K562 (cell line): ENCODE measurements around the gene CENPO. TPM values are rescaled to one million over a fixed set of nuclear protein-coding genes. Genes with fewer than 3 reads are reported as not detected.

Experiments used
- ATAC-seq: fragments of 200-7000 bp; cut with Tn5 transposase; 3 replicates; pipeline ENCODE4 v1.9.1; 2020; ENCODE audit warnings: moderate library complexity
- BruUV-seq: library from RNA; stranded (reverse); fragments of 400-500 nt; replicated peaks from 2 replicates; lab custom pipeline; 2021; lab: Mats Ljungman, UMichigan
- CTCF ChIA-PET: fragments of 300-600 bp; formaldehyde crosslinking; extraction: SDS; loops from one replicate; lab custom pipeline; 2021; ENCODE audit warnings: low intra/inter-chr PET ratio; lab: Yijun Ruan, JAX
- POLR2A ChIA-PET: fragments of 300-600, 350-650 bp; sonication (Branson Sonifier 250); formaldehyde crosslinking; extraction: SDS; loops from one replicate; lab custom pipeline; 2021; ENCODE audit warnings: antibody characterized with exemption, inconsistent platforms; lab: Yijun Ruan, JAX
- DNase-seq, 4 experiments: peaks; one replicate each; pipeline versions ENCODE4 v3.0.0 to v3.0.0-alpha.2; 2011 to 2018; ENCODE audit warnings: low spot score in 3 of 4, mixed read lengths in 3 of 4; ENCODE audit errors: extremely low read depth in 1 of 4
- FAIRE-seq: peaks from 2 replicates; lab custom pipeline; 2011; peaks lifted over from hg19 to GRCh38; lab: Jason Lieb, UNC
- H2AFZ ChIP-seq: 2 replicates; pipeline ENCODE4 v1.6.0; 2011; ENCODE audit warnings: low read depth, low read length, control low read depth, inconsistent platforms
- H3K27ac ChIP-seq: fragments of 200-600 bp; 3 replicates; pipeline ENCODE4 v1.8.0; 2011; ENCODE audit warnings: low read depth, mild to moderate bottlenecking, control low read depth, inconsistent platforms, low read length, moderate library complexity, mixed read lengths; ENCODE audit errors: extremely low read depth
- H3K27me3 ChIP-seq, 2 experiments: fragments of 300-600 bp in 1 of 2; 2 replicates in 1 of 2; 3 replicates in 1 of 2; pipeline versions ENCODE4 v1.6.0 to v1.8.0; 2011; ENCODE audit warnings: inconsistent platforms in 2 of 2, low read length in 2 of 2, mild to moderate bottlenecking in 1 of 2, mixed read lengths in 1 of 2, moderate library complexity in 1 of 2; ENCODE audit not compliant: control insufficient read depth in 2 of 2, insufficient read depth in 2 of 2
- H3K36me3 ChIP-seq: fragments of 300-600 bp; 3 replicates; pipeline ENCODE4 v1.8.0; 2011; ENCODE audit warnings: mild to moderate bottlenecking, low read length, inconsistent platforms; ENCODE audit not compliant: control insufficient read depth, insufficient read depth
- H3K4me1 ChIP-seq, 2 experiments: fragments of 200-600 bp in 1 of 2; replicated peaks in 1 of 2; 2 replicates in 1 of 2; 3 replicates in 1 of 2; pipeline versions ENCODE4 v1.5.1 to v1.8.0; 2011; ENCODE audit warnings: inconsistent platforms in 2 of 2, low read length in 2 of 2, mild to moderate bottlenecking in 1 of 2, mixed read lengths in 1 of 2, moderate library complexity in 1 of 2; ENCODE audit not compliant: control insufficient read depth in 2 of 2, insufficient read depth in 2 of 2
- H3K4me2 ChIP-seq: 2 replicates; pipeline ENCODE4 v1.6.1; 2011; ENCODE audit warnings: low read length, control low read depth, inconsistent platforms, mixed read lengths; ENCODE audit not compliant: insufficient read depth
- H3K4me3 ChIP-seq: fragments of 200-600 bp; sonication (generic), shearing (Covaris generic); 2 replicates; pipeline ENCODE4 v1.5.1; 2016; ENCODE audit warnings: control low read depth, inconsistent platforms
- H3K79me2 ChIP-seq: fragments of 200-600 bp; 3 replicates; pipeline ENCODE4 v1.8.0; 2011; ENCODE audit warnings: low read length, inconsistent platforms; ENCODE audit not compliant: control insufficient read depth, insufficient read depth
- H3K9ac ChIP-seq, 2 experiments: 2 replicates each; pipeline versions ENCODE4 v1.6.0 to v1.6.1; 2011; ENCODE audit warnings: low read depth in 2 of 2, low read length in 2 of 2, control low read depth in 1 of 2, inconsistent platforms in 1 of 2, mild to moderate bottlenecking in 1 of 2, mixed read lengths in 1 of 2; ENCODE audit not compliant: insufficient read depth in 1 of 2
- H3K9me1 ChIP-seq: one replicate; pipeline ENCODE4 v1.6.0; 2011; ENCODE audit warnings: inconsistent platforms, mild to moderate bottlenecking, low read length, moderate library complexity; ENCODE audit not compliant: control insufficient read depth, insufficient read depth
- H3K9me3 ChIP-seq: replicated peaks from 2 replicates; pipeline ENCODE4 v1.5.1; 2011; ENCODE audit warnings: low read depth, low read length, inconsistent platforms; ENCODE audit not compliant: control insufficient read depth, insufficient read depth
- H4K20me1 ChIP-seq: replicated peaks from 2 replicates; pipeline ENCODE4 v1.6.1; 2011; ENCODE audit warnings: low read length, inconsistent platforms, mixed read lengths; ENCODE audit not compliant: control insufficient read depth, insufficient read depth
- CCNT2 ChIP-seq: IDR thresholded peaks from 2 replicates; pipeline ENCODE4 v1.6.1; 2011; ENCODE audit warnings: borderline replicate concordance, low read depth, mild to moderate bottlenecking, moderate library complexity, mixed read lengths, low read length; ENCODE audit not compliant: insufficient read length; ENCODE audit errors: extremely low read depth
- CHCHD3 ChIP-seq: fragments of 250-450 bp; sonication (Bioruptor Pico); IDR thresholded peaks from 2 replicates; pipeline ENCODE4 v2.1.2; 2022; ENCODE audit warnings: mild to moderate bottlenecking
- DNMT1 ChIP-seq: fragments of 450-650 bp; IDR thresholded peaks from 2 replicates; pipeline ENCODE4 v1.6.1; 2016; ENCODE audit warnings: antibody characterized with exemption, mild to moderate bottlenecking
- HSF4 ChIP-seq: fragments of 250-450 bp; sonication (Bioruptor Pico); IDR thresholded peaks from 2 replicates; pipeline ENCODE4 v2.1.2; 2022; ENCODE audit warnings: mild to moderate bottlenecking, moderate library complexity, borderline replicate concordance
- MCM5 ChIP-seq: fragments of 450-650 bp; IDR thresholded peaks from 2 replicates; pipeline ENCODE4 v1.6.1; 2016; ENCODE audit warnings: low read depth
- MTF1 ChIP-seq: fragments of 250-450 bp; sonication (Bioruptor Pico); IDR thresholded peaks from 2 replicates; pipeline ENCODE4 v1.9.0; 2021; ENCODE audit warnings: moderate library complexity, mild to moderate bottlenecking, inconsistent platforms, borderline replicate concordance
- NCOA6 ChIP-seq: fragments of 450-650 bp; IDR thresholded peaks from 2 replicates; pipeline ENCODE4 v1.6.1; 2017; ENCODE audit warnings: mild to moderate bottlenecking
- NFRKB ChIP-seq: fragments of 450-650 bp; IDR thresholded peaks from 2 replicates; pipeline ENCODE4 v1.6.1; 2016; ENCODE audit warnings: low read depth
- PHB2 ChIP-seq: fragments of 450-650 bp; IDR thresholded peaks from 2 replicates; pipeline ENCODE4 v1.6.1; 2017; ENCODE audit warnings: low read depth
- PPARD ChIP-seq: fragments of 250-450 bp; sonication (Bioruptor Pico); IDR thresholded peaks from 2 replicates; pipeline ENCODE4 v1.8.0; 2022; ENCODE audit warnings: inconsistent platforms, mild to moderate bottlenecking, moderate library complexity
- SAFB2 ChIP-seq: fragments of 200-400 bp; formaldehyde crosslinking; IDR thresholded peaks from 2 replicates; pipeline ENCODE4 v1.6.1; 2018; ENCODE audit warnings: borderline replicate concordance, low read length, low read depth, moderate library complexity; ENCODE audit not compliant: severe bottlenecking
- SMAD4 ChIP-seq: fragments of 250-450 bp; sonication (Bioruptor Pico); conservative IDR thresholded peaks from 2 replicates; pipeline ENCODE4 v1.8.0; 2021; ENCODE audit warnings: inconsistent platforms, mild to moderate bottlenecking, moderate library complexity
- TARDBP ChIP-seq: fragments of 450-650 bp; IDR thresholded peaks from 2 replicates; pipeline ENCODE4 v1.6.1; 2016
- TRIM28 ChIP-seq: fragments of 450-650 bp; IDR thresholded peaks from 2 replicates; pipeline ENCODE4 v1.6.1; 2017
- ZC3H4 ChIP-seq: sonication (generic); formaldehyde crosslinking; IDR thresholded peaks from 2 replicates; pipeline ENCODE4 v1.9.0; 2021; ENCODE audit warnings: missing genetic modification reagents, borderline replicate concordance
- ZNF217 ChIP-seq: sonication (generic); formaldehyde crosslinking; IDR thresholded peaks from 2 replicates; pipeline ENCODE4 v1.8.0; 2022; ENCODE audit warnings: mild to moderate bottlenecking, missing genetic modification reagents
- ZNF232 ChIP-seq: sonication (generic); formaldehyde crosslinking; IDR thresholded peaks from 2 replicates; pipeline ENCODE4 v1.8.0; 2022; ENCODE audit warnings: mild to moderate bottlenecking, missing genetic modification reagents
- ZNF436 ChIP-seq: fragments of 250-450, 450-650 bp; sonication (Bioruptor Pico); formaldehyde crosslinking; IDR thresholded peaks from 2 replicates; pipeline ENCODE4 v1.7.0; 2020; ENCODE audit warnings: mild to moderate bottlenecking
- WGBS: fragments of 100-300 bp; shearing (Covaris generic); methylation state at CpG from one replicate; pipeline ENCODE4 v1.1.6; 2016; ENCODE audit warnings: low coverage, mixed read lengths; ENCODE audit not compliant: insufficient coverage; ENCODE audit errors: missing lambda C conversion rate; 5-methylcytosine and 5-hydroxymethylcytosine counted together
- in situ Hi-C: fragments of 300-500 bp; cut with MboI; formaldehyde crosslinking; loops from 4 replicates; pipeline ENCODE4 v1.15.0; 2018; ENCODE audit warnings: inconsistent platforms, mixed read lengths
- intact Hi-C: fragments of 100-400 bp; cut with micrococcal nuclease; formaldehyde crosslinking; loops from 2 replicates; pipeline ENCODE4 v1.14.2; 2022
- polyA plus RNA-seq, 8 experiments: library from polyadenylated mRNA; depleted of rRNA in 4 of 8; stranded (reverse) in 5 of 8; unstranded in 3 of 8; fragments of >200 nt; fragmentation: Nextera tagmentation in 2 of 8; fragmentation: Illumina TruSeq in 1 of 8; extraction: Ambion mirVana in 2 of 8; extraction: Trizol in 1 of 8; gene quantifications; 2 replicates each; pipeline versions ENCODE4 v1.2.1 to v1.2.3, GENCODE V29; 2011 to 2014; ENCODE audit warnings: inconsistent platforms in 1 of 8, missing spikeins in 1 of 8
- total RNA-seq, 7 experiments: library from RNA; depleted of rRNA in 6 of 7; stranded (reverse); fragments of >200 nt in 6 of 7; fragmentation: Illumina TruSeq in 2 of 7; extraction: Trizol in 2 of 7; gene quantifications; 2 replicates each; pipeline versions ENCODE4 v1.2.1 to v1.2.3, GENCODE V29; 2011 to 2021; ENCODE audit warnings: low replicate concordance in 1 of 7
- TF ChIP-seq, protein P1 (sequence below): sonication (generic); formaldehyde crosslinking; IDR thresholded peaks from 2 replicates; pipeline ENCODE4 v1.8.0; 2022; ENCODE audit warnings: mild to moderate bottlenecking, missing genetic modification reagents, borderline replicate concordance
- TF ChIP-seq, protein P2 (sequence below): fragments of 250-450 bp; sonication (Bioruptor Pico); IDR thresholded peaks from 2 replicates; pipeline ENCODE4 v1.4.0; 2020; ENCODE audit warnings: mild to moderate bottlenecking, moderate library complexity

The CENPO gene
- total and polyA plus RNA-seq, 9 of the 15 experiments (the other 6 are each of a cell fraction or from before 2014, with no cell fraction given), result 30.6 to 59.4 (median 38.9) TPM

- ATAC-seq, result no peak
- no peak for DNase-seq
- no peaks in the 10 kb centered on the region for H3K9me3 ChIP-seq
- H3K36me3 ChIP-seq, result peaks cover 21% of the 10 kb centered on the region
- WGBS, result 72% methylated on average over 2 of the region's 2 CpGs
- FAIRE-seq, result no peak
- no peaks in the 10 kb centered on the region for H3K27me3 ChIP-seq
- H3K27ac ChIP-seq, result no peak overlapping the region
- H3K4me1 ChIP-seq, result no peaks in the 10 kb centered on the region
- H3K9me1 ChIP-seq, result no peaks in the 10 kb centered on the region
- H3K4me3 ChIP-seq, result no peak overlapping the region
- no peak overlapping the region for H3K4me2 ChIP-seq
- no peaks in the 10 kb centered on the region for H4K20me1 ChIP-seq
- no TSS peak for BruUV-seq
- no peak overlapping the region for H2AFZ ChIP-seq
- ChIA-PET POLR2A (interaction anchor here (1.5 kb wide), 1 partner anchor 8 kb away, joined by 6 read pairs; no protein-coding TSS in a partner anchor), CTCF (no interaction called here)
- in situ Hi-C loops, result no loop called here
- TF ChIP-seq NFRKB (no peak), NCOA6 (no peak), MTF1 (CRISPR knock-in tag) (no peak), TARDBP (no peak), SMAD4 (CRISPR knock-in tag) (no peak), DNMT1 (no peak), MCM5 (no peak), TRIM28 (no peak), ZC3H4 (CRISPR knock-in tag) (no peak), PHB2 (no peak), CHCHD3 (CRISPR knock-in tag) (no peak), ZNF217 (CRISPR knock-in tag) (no peak), ZNF436 (CRISPR knock-in tag) (no peak), PPARD (CRISPR knock-in tag) (no peak), SAFB2 (no peak), ZNF232 (CRISPR knock-in tag) (no peak), CCNT2 (no peak), HSF4 (CRISPR knock-in tag) (no peak)
- TF ChIP-seq, protein P1, sequence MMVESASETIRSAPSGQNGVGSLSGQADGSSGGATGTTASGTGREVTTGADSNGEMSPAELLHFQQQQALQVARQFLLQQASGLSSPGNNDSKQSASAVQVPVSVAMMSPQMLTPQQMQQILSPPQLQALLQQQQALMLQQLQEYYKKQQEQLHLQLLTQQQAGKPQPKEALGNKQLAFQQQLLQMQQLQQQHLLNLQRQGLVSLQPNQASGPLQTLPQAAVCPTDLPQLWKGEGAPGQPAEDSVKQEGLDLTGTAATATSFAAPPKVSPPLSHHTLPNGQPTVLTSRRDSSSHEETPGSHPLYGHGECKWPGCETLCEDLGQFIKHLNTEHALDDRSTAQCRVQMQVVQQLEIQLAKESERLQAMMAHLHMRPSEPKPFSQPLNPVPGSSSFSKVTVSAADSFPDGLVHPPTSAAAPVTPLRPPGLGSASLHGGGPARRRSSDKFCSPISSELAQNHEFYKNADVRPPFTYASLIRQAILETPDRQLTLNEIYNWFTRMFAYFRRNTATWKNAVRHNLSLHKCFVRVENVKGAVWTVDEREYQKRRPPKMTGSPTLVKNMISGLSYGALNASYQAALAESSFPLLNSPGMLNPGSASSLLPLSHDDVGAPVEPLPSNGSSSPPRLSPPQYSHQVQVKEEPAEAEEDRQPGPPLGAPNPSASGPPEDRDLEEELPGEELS (CRISPR knock-in tag), result no peak
- TF ChIP-seq, protein P2, sequence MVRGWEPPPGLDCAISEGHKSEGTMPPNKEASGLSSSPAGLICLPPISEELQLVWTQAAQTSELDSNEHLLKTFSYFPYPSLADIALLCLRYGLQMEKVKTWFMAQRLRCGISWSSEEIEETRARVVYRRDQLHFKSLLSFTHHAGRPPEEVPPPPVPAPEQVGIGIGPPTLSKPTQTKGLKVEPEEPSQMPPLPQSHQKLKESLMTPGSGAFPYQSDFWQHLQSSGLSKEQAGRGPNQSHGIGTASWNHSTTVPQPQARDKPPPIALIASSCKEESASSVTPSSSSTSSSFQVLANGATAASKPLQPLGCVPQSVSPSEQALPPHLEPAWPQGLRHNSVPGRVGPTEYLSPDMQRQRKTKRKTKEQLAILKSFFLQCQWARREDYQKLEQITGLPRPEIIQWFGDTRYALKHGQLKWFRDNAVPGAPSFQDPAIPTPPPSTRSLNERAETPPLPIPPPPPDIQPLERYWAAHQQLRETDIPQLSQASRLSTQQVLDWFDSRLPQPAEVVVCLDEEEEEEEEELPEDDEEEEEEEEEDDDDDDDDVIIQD (CRISPR knock-in tag), result no peak
- no peak overlapping the region for H3K9ac ChIP-seq
- intact Hi-C loops, result no loop called here
- no peaks in the 10 kb centered on the region for H3K79me2 ChIP-seq
Observed at GRCh38 chr2:24745825-24746224, 47.4 kb upstream of the CENPO start.
